Panc1 (cell line): Measurements from ENCODE around the gene LDLRAD4. TPM values are rescaled to one million over a fixed set of nuclear protein-coding genes. Genes with fewer than 3 reads are reported as not detected.

Experiments
- ATAC-seq: fragments of 200-7000 bp; cut with Tn5 transposase; 2 replicates; pipeline ENCODE4 v1.9.1; 2020; ENCODE audit warnings: mild to moderate bottlenecking, moderate library complexity
- BruUV-seq: library from RNA; stranded (reverse); fragments of 400-500 nt; replicated peaks from 2 replicates; lab custom pipeline; 2021; lab: Mats Ljungman, UMichigan
- CTCF ChIA-PET: fragments of 300-600 bp; sonication (Branson Sonifier 250); formaldehyde crosslinking; loops from one replicate; lab custom pipeline; 2022; ENCODE audit warnings: antibody characterized with exemption; lab: Charles Lee
- POLR2A ChIA-PET: fragments of 300-600 bp; sonication (Branson Sonifier 250); formaldehyde crosslinking; loops from one replicate; lab custom pipeline; 2022; ENCODE audit warnings: antibody characterized with exemption; lab: Charles Lee
- DNase-seq: peaks from one replicate; pipeline ENCODE4 v3.0.0-alpha.2; 2010; ENCODE audit warnings: low read depth, low spot score
- H3K27ac ChIP-seq: 2 replicates; pipeline ENCODE4 v1.5.1; 2011; ENCODE audit warnings: mild to moderate bottlenecking, low read length, inconsistent platforms
- H3K27me3 ChIP-seq: fragments of 200-500 bp; sonication (Bioruptor generic); 2 replicates; pipeline ENCODE4 v1.6.0; 2014; ENCODE audit warnings: low read length, inconsistent platforms; ENCODE audit not compliant: control insufficient read depth, insufficient read depth
- H3K36me3 ChIP-seq: fragments of 200-500 bp; sonication (Bioruptor generic); 2 replicates; pipeline ENCODE4 v1.5.1; 2014; ENCODE audit warnings: inconsistent platforms, mild to moderate bottlenecking, low read length, moderate library complexity; ENCODE audit not compliant: control insufficient read depth, insufficient read depth
- H3K4me1 ChIP-seq: 2 replicates; pipeline ENCODE4 v1.5.1; 2011; ENCODE audit warnings: inconsistent platforms, mild to moderate bottlenecking, low read length, moderate library complexity; ENCODE audit not compliant: control insufficient read depth, insufficient read depth
- H3K4me3 ChIP-seq, 2 experiments: 2 replicates each; pipeline ENCODE4 v1.5.1; 2011 to 2012; ENCODE audit warnings: low read depth in 2 of 2, low read length in 2 of 2, mild to moderate bottlenecking in 2 of 2, inconsistent platforms in 1 of 2, moderate library complexity in 1 of 2
- H3K9me3 ChIP-seq: fragments of 200-500 bp; sonication (Bioruptor generic); 2 replicates; pipeline ENCODE4 v1.5.1; 2014; ENCODE audit warnings: low read depth, mild to moderate bottlenecking, inconsistent platforms, low read length, moderate library complexity; ENCODE audit not compliant: control insufficient read depth, insufficient read depth
- CTCF ChIP-seq: fragments of 450-650 bp; IDR thresholded peaks from 2 replicates; pipeline ENCODE4 v1.5.1; 2017; ENCODE audit warnings: mild to moderate bottlenecking
- POLR2AphosphoS5 ChIP-seq: IDR thresholded peaks from 2 replicates; pipeline ENCODE4 v1.6.1; 2012; ENCODE audit warnings: mild to moderate bottlenecking, low read depth, low read length, moderate library complexity
- REST ChIP-seq, 2 experiments: IDR thresholded peaks; 2 replicates each; pipeline ENCODE4 v1.6.1; 2011 to 2012; ENCODE audit warnings: low read depth in 2 of 2, control low read depth in 1 of 2, low read length in 1 of 2, mild to moderate bottlenecking in 1 of 2, moderate library complexity in 1 of 2; ENCODE audit not compliant: insufficient read depth in 1 of 2
- SIN3A ChIP-seq: IDR thresholded peaks from 2 replicates; pipeline ENCODE4 v1.6.1; 2012; ENCODE audit warnings: low read depth, mild to moderate bottlenecking, low read length, moderate library complexity, borderline replicate concordance; ENCODE audit not compliant: insufficient read depth
- TCF7L2 ChIP-seq: IDR thresholded peaks from 2 replicates; pipeline ENCODE4 v1.6.1; 2011; ENCODE audit warnings: mild to moderate bottlenecking, low read depth, low read length, inconsistent platforms
- in situ Hi-C: cut with HindIII; loops from 2 replicates; pipeline ENCODE4 v1.10.0; 2016; ENCODE audit warnings: low sequenced_read_pairs, low pct_unique_long_range_greater_than_20kb
- intact Hi-C: fragments of 100-400 bp; cut with micrococcal nuclease; formaldehyde crosslinking; loops from one replicate; pipeline ENCODE4 v1.10.0; 2022; ENCODE audit not compliant: unreplicated experiment
- total RNA-seq: library from RNA; stranded (reverse); gene quantifications from one replicate; pipeline ENCODE4 v1.2.1, GENCODE V29; 2021; ENCODE audit not compliant: unreplicated experiment

Gene LDLRAD4
- total RNA-seq, 1 experiment from 2014 or later, result 0.28 TPM

GRCh38 chr18:13626544-13626908, 408.0 kb downstream of the LDLRAD4 start:
- intact Hi-C loops (no loop called here), in situ Hi-C loops (no loop called here)
- ATAC-seq, result no peak
- Histone ChIP-seq H3K27me3 (no peaks in the 10 kb centered on the region; the same call in 1 of the 2 replicates), H3K4me3 (no peak overlapping the region), H3K4me1 (no peaks in the 10 kb centered on the region), H3K9me3 (no peaks in the 10 kb centered on the region), H3K36me3 (no peaks in the 10 kb centered on the region), H3K27ac (no peak overlapping the region)
- no peak for DNase-seq
- BruUV-seq, result no TSS peak
- TF ChIP-seq REST (IDR thresholded peaks at IDR 0.05; ENCODE audit: insufficient read depth in 1 of 2, low read depth in 2 of 2, low read length in 1 of 2), result no peak
- no peak for TF ChIP-seq CTCF
- TF ChIP-seq TCF7L2, result no peak
- no peak for TF ChIP-seq POLR2AphosphoS5
- ChIA-PET CTCF (no interaction called here), POLR2A (interaction anchor here (0.6 kb wide), 1 partner anchor 333 kb away, joined by 3 read pairs; no protein-coding TSS in a partner anchor)

GRCh38 chr18:13627639-13628038, 409.1 kb downstream of the LDLRAD4 start:
- in situ Hi-C loops, result no loop called here
- BruUV-seq, result no TSS peak
- CTCF ChIA-PET, result no interaction called here

More at GRCh38 chr18:13627639-13628038, 409.1 kb downstream of the LDLRAD4 start:
- Histone ChIP-seq H3K27ac (no peak overlapping the region), H3K36me3 (no peaks in the 10 kb centered on the region), H3K27me3 (no peaks in the 10 kb centered on the region; the same call in 1 of the 2 replicates), H3K4me1 (no peaks in the 10 kb centered on the region), H3K4me3 (no peak overlapping the region), H3K9me3 (no peaks in the 10 kb centered on the region)
- ATAC-seq (no peak), DNase-seq (no peak)
- no peak for TF ChIP-seq TCF7L2
- TF ChIP-seq POLR2AphosphoS5, result no peak
- TF ChIP-seq REST (IDR thresholded peaks at IDR 0.05; ENCODE audit: insufficient read depth in 1 of 2, low read depth in 2 of 2, low read length in 1 of 2), result no peak
- no peak for TF ChIP-seq SIN3A
- TF ChIP-seq CTCF, result no peak
- POLR2A ChIA-PET, result no interaction called here
- intact Hi-C loops, result no loop called here
